HK-2 (cell line): Measurements from ENCODE around the gene PHEX.

Experiments used
- DNase-seq: peaks from one replicate; pipeline ENCODE4 v3.0.0-alpha.2; 2018; ENCODE audit not compliant: unreplicated experiment

Gene PHEX

DNA sequence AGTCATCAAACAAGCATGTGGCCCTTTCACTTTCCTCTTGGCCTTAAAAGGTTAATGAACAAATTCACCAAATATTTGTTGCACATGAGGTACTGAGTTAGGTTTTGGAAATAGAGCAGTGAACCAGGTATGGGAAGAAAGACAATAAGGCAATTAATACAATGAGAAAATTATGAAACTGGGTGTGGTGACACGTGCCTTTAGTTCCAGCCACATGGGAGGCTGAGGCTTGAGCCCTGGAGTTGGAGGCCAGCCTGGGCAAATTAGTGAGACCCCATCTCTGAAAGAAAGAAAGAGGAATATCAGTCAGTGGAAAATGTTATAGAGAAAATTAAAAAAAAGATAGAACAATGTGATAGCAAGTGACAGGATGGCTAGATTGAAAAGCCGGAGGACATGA lies 8.1 kb downstream of the PHEX start:
- DNase-seq: no peak

DNA sequence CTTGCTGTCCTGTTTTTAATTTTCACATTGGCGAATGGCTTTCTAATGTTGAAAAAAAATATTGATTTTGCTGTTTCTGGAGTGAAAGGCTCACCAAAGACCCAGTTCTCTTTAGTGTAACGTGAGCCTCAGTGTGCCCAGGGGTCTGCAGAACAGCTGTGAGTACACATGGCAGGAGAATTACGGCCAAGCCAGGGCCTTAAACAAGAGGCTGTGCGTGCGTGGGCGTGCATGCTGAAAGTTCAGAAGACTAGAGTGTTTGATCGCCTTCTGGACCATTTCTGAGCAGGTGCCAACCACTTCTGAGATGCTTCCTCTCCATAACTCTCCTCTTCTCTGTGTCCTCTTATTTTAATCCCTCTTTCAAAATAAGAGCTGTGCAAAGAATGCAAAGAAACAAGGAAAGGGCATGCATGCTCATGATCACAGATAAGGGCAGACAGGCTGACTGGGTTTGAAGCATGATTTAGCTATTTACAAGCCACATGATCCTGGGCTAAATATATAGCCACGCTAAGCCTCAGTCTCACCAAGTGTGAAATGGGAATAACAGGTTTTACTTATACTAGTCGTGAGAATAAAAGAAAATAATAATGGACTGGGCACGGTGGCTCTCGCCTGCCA lies 9.9 kb downstream of the PHEX start:
- DNase-seq: no peak

DNA sequence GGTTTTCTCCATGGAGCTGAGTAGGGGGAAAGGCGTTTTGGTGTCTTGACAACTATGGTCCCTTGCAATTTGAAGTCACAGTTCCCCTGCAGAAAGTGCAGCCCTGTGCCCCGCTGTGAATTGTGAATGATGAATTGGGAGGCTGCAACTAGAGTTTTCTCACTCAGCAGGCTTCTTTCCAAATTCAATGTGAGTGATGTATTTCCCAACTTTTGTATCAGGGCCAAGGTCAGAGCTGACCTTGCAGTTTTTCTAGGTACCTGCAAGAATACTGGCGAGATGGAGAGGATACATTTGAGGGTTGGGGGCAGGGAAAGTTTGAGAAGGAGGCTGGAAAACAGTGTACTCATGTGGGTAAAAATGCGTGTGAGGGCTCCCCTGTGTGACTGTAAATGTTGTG lies 11.7 kb downstream of the PHEX start:
- no peak for DNase-seq

DNA sequence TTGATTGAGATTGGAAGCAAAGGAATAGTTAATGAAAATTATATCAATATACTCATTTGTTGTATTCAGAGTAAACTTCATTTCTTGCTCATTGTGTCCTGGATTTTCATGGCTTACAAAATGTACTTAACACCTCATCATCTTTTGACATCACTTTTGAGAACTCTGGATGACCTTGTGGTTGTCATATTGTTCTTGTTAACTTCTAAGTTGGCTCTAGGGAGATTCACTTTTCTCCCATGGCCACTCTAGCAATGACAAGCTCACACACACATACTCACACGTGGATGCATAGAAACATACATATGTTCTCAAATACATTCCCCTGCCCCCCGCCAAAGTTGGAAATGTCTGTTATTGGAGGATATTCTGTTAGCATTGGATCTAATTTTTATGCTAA lies 15.3 kb downstream of the PHEX start:
- DNase-seq: no peak

DNA sequence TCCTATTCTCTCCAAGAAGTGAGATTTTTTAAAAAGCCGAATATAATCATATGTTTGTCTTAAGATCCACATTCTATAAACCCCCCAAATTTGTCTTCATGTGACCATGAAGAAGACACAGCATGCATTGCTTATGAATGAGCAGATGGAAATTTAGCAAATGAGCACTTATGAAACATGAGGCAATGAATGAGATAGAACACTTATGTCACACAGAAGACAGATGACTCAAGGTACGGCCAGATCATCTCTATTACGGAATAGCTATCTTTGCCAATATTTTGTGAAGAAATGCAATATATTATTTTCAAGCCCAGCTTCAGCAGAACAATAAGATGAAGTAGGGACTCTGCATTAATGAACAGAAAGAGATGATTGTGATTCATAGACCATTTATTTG lies 21.4 kb downstream of the PHEX start:
- no peak for DNase-seq

DNA sequence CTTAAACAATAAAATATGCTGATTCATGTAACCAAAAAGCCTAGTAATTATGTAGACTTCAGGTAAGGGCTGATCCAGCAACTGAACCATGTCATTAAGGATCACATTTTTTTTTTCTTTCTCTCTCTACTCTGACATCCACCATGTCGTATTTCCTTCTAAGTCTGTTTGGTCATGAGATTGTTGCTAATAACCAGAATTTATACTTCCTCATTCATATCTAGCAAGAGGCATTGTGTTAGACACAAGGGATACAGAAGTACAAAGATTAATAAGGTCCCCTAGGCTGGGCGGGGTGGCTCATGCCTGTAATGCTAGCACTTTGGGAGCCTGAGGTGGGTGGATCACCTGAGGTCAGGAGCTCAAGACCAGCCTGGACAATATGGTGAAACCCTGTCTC lies 24.1 kb downstream of the PHEX start:
- no peak for DNase-seq

DNA sequence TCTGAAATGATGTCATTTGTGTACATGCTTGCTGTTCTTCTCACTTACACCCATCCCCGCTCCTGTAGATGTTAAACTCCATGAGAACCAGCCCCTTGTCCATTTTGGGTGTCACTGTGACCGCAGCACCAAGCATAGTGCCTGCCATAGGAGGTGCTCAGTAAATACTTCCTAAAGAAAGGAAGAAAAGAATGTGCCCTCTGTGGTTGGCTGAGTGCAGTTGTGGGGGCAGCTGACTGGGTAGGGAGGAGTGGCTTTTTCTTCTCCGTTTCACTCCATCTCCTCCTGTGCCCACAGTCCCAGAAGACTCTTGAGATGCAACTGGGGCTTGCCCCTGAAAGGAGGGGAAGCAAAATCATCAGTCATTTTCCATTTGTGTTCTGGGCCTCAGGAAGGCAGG lies 25.5 kb downstream of the PHEX start:
- DNase-seq: no peak

DNA sequence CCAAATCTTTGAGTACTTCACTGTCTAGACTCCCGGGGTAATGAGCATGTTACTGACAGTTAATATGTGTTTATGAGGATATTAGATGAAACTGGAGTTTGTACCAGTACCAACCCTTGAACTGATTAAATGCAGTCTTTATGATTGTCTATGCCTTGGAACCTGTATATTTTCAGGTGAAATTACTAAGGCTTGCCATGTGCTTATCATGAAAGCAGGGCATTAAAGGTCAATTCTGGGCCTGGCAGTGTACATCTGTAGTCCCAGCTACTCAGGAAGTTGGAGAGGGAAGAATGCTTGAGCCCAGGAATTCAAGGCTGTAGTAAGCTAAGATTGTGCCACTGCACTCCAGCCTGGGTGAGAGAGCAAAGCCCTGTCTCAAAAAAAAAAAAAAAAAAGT lies 27.6 kb downstream of the PHEX start:
- no peak for DNase-seq

DNA sequence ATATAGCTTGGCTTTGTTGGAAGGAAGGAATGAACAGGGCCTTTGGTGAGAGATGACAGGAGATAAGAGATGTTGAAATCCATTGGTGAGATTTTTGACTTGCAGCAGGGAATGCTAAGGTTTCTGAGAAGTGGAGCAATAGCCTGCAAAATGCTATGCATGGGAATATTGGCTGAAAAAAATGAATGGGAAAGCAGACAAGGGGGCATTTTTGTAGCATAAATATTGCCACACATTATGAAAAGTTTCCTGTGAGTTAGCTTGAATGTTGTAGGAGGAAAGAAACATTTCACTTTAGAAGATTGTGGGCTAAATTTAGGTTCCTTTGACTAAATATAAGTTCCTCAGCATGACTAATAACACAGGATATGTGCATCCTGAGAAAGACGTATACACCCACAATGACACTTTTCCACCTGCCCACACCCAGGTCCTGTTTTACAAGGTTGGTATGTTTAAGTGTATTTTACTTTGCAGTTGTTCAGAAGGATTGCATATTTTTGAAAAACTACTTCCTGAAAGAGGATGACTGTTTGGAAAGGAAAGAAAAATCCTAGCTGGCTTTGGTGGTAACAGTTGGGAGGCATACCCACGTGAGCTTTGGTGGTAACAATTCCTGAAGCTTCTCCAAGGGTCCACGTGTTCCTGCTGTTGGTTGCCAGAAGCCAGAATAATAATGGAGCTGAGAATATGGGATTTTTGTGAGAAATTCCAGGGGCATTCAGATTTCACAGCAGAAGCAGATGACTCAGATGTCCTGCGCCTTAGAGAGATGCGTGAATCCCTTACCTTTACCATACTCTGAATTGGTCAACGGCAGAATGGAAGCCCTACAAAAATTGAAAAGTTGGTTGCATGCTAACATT lies 28.5 kb downstream of the PHEX start:
- no peak for DNase-seq

DNA sequence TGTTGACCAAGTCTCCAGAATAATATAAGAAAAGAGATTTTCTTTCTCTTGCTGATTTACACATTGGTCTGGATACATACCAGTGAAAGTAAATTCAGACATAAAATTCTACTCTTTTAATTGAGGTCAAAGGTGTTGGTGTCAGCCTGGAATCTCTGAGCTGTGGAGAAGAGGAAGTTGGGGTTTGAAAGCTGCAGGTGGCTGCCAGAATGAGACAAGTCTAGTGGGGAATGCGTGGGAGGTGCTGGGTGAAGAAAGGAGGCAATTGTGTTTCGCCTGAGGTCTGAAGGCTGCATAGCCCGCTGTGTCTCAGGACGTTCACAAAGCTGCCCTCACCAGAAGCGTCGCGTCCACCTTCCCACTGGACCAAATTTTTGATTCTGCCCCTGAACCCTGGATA lies 31.2 kb downstream of the PHEX start:
- DNase-seq: no peak

DNA sequence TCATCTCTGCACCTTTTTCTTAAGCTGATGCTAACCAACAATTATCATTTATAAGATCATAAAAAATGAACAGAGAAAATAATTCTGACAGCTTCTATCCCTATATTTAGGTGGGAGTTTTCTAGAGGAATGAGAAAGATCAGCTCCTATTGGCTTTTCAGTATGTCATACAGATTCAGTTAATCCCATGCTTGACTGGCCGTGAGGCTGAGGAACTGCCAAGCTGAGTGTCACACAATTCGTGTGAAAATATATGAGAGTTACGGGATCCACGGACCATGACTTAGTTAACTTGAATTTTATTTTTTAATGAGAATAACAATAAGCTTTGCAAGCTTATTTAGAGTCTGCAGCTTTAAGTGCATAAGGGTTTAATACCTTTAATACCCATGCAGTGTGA lies 37.5 kb downstream of the PHEX start:
- DNase-seq: no peak

DNA sequence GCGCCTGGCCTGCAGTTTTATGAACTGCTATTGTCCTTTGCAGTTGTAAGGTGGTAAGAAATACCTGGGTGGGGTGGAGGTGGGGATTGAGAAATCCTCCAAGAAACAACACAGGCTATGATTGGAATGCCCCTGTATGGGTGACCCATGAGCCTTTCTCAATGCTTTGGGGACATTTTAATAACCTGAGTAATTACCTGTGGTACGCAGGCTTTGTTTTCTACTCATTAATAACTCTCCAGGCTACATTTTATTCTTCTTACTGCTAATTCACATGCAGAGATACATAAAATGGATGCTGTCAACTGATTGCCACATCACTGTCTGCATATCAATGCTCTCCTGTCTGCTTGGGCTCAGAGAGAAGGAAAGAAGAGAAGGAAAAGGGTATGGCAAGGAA lies 41.8 kb downstream of the PHEX start:
- no peak for DNase-seq

DNA sequence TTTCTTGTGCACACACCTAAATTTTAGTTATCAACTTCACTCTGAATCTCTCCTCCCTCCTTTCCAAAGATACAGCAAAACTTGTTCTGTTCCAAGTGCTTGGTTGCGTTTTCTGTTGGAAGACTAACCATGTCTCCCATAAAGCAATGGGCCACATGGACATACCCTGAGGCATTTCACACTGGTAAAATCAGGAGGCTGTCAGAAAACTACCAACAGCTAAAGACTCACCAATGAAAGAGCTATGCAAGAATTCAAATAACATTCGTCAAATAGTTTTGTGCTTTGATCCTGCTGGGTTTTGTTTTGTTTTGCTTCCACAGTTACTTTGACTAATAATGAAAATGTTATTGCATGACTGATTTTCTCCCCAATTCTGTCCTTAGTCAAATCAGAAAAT lies 46.0 kb downstream of the PHEX start:
- no peak for DNase-seq

DNA sequence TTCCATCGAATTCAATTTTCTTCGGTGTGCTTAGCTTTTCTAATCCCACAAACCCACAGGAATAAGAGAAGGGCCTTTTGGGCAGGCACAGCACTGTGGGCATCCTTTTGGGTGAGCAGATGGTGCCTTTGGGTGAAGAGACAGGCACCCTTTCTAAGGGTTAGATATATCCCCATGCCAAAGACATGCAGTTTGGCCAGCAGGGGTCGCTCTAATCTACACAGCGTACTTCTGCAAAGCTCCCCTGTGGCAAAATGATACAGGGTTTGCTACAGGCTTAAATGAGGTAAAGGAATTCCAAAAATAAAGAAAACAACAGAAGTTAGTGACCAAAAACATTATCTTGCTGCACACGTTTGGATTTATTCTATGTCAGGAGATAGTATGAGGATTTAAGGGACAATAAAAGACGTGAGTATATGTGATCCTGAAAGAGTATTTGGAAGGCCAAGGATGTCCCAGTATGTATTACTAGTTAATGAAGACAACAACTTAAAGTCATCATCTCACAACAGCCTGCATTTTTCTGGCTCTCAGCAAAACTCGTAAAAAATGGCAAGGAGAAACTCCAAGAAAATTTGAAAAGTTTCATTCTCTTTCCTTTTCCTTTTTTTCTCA lies 49.5 kb downstream of the PHEX start:
- DNase-seq: peak; percentile 41

DNA sequence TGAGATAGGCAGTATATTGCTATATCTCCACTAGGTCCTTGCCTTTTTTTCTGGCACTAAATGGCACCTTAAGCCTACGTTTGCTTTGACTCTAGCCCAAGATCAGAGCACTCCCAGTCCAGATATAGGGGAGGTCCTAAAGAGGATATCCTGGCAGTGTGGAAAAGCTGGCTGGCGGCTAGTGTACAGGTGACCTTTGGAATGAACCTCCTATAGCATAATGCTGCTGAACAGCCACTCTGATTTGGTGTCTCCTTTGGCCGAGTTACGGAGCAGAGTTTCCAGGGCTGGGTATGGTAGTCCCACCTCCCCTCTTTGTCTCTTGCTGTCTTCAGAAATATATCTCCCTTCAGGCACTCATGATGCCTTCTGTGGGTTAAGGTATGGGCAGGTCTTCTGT lies 53.9 kb downstream of the PHEX start:
- DNase-seq: no peak

DNA sequence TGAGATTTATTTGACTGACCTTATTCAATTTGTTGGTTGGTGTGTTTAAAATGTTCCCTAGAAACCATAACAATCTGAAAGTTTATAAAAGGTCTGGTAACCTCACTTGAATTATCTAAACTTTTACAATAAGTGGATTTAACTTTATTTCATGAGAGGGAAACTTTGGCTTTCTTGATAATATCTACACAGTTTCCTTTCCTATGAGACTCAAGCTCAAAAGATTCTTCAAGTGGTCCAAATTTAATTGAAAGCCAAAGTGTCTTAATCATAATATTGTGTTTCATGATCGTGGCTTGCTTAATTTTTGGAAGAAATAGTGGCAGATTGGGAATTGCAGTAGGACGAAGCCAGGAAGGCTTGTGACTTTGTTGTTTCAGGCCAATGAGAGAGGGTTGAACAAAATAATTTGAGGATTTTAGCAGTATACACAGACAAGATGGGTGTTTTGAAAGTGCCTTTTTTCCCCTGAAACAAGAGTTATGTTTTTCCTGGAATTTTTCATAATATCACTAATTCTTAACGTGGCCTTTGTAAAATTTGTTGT lies 55.0 kb downstream of the PHEX start:
- DNase-seq: no peak

DNA sequence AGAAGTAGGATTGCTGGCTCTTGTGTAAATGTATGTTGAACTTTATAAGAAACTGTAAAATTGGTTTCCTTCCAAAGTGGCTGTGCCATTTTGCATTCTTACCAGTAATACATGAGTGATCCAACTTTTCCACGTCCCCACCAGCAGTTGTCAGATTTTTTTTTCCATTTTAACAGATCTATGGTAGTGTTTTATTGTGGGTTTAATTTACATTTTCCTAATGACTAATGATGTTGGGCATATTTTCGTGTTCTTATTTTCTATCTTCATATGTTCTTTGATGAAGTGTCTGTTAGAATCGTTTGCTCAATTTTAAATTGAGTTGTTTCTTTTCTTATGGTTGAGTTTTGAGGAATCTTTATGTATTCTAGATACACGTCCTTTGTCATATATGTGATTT lies 56.2 kb downstream of the PHEX start:
- no peak for DNase-seq

DNA sequence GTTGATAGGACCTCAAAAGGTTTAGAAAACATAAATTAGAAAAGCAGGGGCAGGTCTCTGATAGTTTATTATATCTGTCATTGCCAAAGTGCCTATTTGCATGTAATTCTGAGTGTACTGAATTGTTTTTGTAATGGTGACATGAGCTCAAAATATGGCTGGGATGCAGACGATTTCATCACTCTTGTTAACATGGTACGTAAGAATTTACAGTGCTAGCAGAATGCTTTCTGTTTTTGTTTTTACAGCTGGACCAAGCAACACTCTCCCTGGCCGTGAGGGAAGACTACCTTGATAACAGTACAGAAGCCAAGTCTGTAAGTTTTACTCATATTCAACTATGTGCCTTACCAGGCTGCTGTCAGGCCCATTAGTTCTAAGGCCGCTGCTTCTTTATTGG lies 58.1 kb downstream of the PHEX start:
- no peak for DNase-seq

DNA sequence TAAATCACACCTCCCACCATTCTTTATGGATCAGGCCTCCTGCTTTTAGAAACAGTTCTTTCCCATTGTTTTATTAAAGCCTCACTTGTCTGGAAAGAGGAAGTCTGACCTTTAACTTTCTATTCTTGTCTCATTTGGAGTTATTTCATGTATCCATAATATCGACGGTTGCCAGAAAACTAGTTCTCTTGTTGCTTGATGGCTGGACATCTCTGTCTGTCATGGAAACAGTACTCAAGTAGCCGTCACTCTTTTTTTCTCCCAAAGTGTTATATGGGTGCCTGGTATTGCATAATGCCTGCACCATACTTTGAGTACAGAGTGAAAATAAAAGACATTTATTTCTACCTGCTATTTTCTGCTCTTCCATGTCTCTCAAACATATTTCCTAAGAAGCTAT lies 61.4 kb downstream of the PHEX start:
- DNase-seq: no peak

DNA sequence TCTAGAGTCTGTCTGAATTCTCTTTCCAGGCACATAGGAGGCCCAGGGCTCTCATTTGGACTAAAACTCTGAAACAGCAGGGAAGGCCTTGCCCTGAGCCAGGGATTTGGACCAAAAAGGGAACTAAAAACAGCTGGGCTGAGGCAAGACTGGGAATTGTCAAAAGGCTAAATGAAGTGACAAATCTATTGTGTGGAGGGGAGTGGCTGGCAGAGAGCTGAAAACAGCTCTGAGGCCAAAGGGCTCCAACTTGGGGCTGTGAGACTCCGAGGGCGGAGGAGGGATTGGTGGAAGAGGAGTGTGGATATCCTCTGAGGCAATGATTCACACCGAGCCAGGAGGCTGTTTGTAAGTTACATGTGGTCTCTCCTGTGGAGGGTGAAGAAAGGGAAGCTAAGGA lies 63.2 kb downstream of the PHEX start:
- DNase-seq: no peak

DNA sequence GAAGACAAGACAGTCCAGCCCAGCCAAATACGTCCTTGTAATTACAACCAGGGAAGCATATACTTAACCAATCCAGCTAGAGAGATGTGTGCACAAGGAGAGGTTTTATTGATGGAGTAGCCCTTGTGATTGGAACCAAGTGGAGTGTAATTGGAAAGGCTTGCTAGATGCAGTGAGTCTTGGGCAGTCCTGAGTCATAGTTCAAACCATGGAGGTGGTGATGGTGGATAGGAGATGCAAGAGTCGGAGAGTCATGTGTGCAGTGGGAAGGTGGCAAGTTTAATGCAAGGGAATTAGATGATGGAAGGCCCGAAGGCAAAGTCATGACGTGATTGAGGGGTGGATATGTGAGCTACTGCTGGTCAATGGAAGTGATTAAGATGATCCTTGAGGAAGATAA lies 63.7 kb downstream of the PHEX start:
- DNase-seq: no peak

DNA sequence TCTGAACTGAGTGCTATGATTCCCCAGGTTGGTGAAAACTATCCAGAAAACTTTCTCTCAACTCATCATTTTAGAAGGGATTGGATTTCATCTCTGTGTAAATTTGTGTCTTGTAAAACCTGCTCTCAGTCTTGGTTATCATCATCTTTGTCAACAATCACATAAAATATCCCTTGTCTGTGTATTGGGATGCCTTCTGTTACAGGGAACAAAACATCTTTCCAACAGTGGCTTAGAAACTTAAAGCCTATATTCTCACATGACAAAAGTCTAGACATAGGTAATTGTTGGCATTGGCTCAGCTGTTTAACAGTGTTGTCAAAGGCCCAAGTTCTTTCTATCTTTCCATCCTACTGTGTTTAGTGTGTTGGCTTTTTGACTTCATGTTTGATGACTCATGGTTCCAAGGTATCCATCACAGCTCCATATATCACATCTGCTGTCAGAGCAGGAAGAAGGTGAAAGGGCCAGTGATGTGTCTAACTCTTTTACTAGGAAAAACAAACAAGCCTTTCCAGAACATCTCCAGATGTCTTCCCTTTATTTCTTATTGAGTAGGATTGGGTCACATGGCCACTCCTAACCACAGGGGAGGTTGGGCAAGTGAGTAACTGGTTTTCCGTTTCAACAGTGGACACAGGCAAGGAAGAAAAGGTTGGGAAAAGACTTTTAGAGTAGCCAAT lies 65.0 kb downstream of the PHEX start:
- no peak for DNase-seq
